Nephron (organoid): Measurements from ENCODE around the gene SLMAP.
"Not testable (repeated sequence)": the region's sequence is repeated elsewhere in the genome, so short reads cannot be mapped to it uniquely, and the experiment has no call there.

Source experiments
- H3K27ac Mint-ChIP-seq, 3 experiments: 2 replicates each; pipeline ENCODE4 v1.8.0; 2020; ENCODE audit warnings: mixed read lengths in 3 of 3, mild to moderate bottlenecking in 2 of 3, moderate library complexity in 1 of 3
- H3K27me3 Mint-ChIP-seq: 2 replicates; pipeline ENCODE4 v1.8.0; 2021; ENCODE audit warnings: low read depth, mild to moderate bottlenecking, moderate library complexity, mixed read lengths
- H3K36me3 Mint-ChIP-seq: 2 replicates; pipeline ENCODE4 v1.8.0; 2020; ENCODE audit warnings: low read depth, mixed read lengths
- H3K4me1 Mint-ChIP-seq: 2 replicates; pipeline ENCODE4 v1.8.0; 2020; ENCODE audit warnings: mixed read lengths
- H3K4me3 Mint-ChIP-seq, 3 experiments: 2 replicates each; pipeline ENCODE4 v1.8.0; 2020; ENCODE audit warnings: mild to moderate bottlenecking in 3 of 3, mixed read lengths in 3 of 3, moderate library complexity in 2 of 3
- H3K9me3 Mint-ChIP-seq: 2 replicates; pipeline ENCODE4 v1.8.0; 2020; ENCODE audit warnings: mixed read lengths
- TF ChIP-seq, protein P1 (sequence below), 3 experiments: fragments of 200-600 bp; sonication (generic); IDR thresholded peaks; one replicate each; pipeline ENCODE4 v1.5.0; 2021; ENCODE audit warnings: antibody characterized with exemption in 3 of 3; ENCODE audit not compliant: unreplicated experiment in 3 of 3

SLMAP gene

DNA sequence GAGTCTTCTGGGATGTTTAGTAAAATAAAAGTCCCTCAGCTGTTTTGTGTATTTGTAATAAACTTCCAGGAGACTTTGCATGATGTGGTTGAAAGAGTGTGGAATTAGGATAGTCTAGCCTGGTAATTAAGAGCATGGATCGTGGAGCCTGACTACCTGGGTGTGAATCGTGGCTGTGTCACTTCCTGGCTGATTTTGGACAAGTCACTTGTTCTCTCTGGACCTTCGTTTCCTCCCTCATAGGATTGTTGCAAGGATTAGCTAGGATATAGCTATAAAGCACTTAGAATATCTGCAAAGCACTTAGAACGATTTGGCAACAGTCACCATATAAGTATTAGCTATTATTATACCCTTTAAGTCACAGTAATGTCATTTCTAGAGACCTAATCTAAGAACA lies 40.2 kb downstream of the SLMAP start:
- H3K4me3 Mint-ChIP-seq: no peak overlapping the region
- H3K36me3 Mint-ChIP-seq: no peaks in the 10 kb centered on the region
- peaks cover 16% of the 10 kb centered on the region for H3K4me1 Mint-ChIP-seq
- H3K27ac Mint-ChIP-seq: no peak overlapping the region
- TF ChIP-seq, protein P1, sequence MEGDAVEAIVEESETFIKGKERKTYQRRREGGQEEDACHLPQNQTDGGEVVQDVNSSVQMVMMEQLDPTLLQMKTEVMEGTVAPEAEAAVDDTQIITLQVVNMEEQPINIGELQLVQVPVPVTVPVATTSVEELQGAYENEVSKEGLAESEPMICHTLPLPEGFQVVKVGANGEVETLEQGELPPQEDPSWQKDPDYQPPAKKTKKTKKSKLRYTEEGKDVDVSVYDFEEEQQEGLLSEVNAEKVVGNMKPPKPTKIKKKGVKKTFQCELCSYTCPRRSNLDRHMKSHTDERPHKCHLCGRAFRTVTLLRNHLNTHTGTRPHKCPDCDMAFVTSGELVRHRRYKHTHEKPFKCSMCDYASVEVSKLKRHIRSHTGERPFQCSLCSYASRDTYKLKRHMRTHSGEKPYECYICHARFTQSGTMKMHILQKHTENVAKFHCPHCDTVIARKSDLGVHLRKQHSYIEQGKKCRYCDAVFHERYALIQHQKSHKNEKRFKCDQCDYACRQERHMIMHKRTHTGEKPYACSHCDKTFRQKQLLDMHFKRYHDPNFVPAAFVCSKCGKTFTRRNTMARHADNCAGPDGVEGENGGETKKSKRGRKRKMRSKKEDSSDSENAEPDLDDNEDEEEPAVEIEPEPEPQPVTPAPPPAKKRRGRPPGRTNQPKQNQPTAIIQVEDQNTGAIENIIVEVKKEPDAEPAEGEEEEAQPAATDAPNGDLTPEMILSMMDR (IDR thresholded peaks at IDR 0.05; ENCODE audit: unreplicated experiment in 3 of 3): no peak
- H3K27me3 Mint-ChIP-seq: no peaks in the 10 kb centered on the region
- no peaks in the 10 kb centered on the region for H3K9me3 Mint-ChIP-seq

DNA sequence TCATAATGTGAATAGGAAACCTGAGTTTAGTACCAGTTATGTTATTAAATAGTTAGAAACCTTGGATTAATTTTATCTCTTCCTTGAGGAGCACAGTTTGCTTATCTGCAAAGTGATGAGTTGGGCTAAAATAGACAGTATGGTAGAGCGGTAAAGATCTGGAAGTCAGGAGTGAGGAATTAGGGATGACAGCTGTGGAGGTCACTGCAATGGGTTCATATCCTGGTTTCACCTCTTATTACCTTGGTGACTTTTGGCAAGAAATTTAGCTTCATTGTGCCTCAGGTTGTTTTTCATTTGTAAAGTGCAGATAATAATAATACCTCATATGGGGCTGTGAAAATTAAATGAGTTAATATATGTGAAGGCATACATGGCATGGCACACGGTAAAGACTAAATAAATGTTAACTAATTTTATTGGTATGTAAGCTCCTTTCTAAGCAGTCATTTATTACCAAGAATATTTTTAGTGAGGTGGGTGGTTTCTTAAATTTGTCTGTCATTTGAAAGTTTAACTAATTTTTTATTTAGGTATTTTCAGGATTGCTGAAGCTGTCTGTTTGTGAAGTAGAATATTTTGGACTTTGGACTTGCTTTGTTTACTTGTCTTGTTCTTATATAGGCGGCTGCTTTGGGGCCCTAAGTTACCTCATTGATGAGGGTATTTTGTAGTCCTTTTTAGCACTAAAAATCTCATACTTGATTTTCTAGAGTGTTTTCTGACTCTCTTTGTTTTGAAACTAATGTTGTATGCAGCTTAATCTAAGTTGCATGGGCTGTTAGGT lies 41.8 kb downstream of the SLMAP start:
- peaks cover 18% of the 10 kb centered on the region for H3K4me1 Mint-ChIP-seq
- TF ChIP-seq, protein P1 (IDR thresholded peaks at IDR 0.05; ENCODE audit: unreplicated experiment in 3 of 3): no peak
- no peaks in the 10 kb centered on the region for H3K9me3 Mint-ChIP-seq
- H3K27ac Mint-ChIP-seq: no peak overlapping the region
- no peak overlapping the region for H3K4me3 Mint-ChIP-seq
- no peaks in the 10 kb centered on the region for H3K27me3 Mint-ChIP-seq
- H3K36me3 Mint-ChIP-seq: no peaks in the 10 kb centered on the region

DNA sequence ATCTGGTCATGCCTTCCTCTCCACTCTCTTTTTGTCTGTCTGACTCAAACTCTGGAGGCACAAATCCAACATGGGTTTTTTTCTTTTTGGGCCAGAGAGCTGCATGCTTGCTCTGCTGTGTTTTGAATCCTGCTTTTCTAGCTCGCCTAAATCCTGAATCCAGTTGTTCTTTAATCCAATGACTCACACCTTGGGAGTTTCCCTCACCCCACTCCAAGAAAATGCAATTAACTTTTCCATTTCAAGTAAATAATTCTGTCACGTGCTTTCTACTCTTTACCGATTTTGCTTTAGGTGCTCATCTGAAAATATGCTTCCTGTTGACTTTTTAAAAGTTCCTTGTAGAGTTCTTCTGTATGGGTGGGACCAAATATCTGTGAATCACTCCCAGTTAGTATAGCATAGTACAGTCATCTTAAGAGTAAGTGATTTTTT lies 47.6 kb downstream of the SLMAP start:
- TF ChIP-seq, protein P1 (IDR thresholded peaks at IDR 0.05; ENCODE audit: unreplicated experiment in 3 of 3): no peak
- Mint-ChIP-seq H3K27me3 (no peaks in the 10 kb centered on the region), H3K4me3 (no peak overlapping the region), H3K36me3 (no peaks in the 10 kb centered on the region), H3K27ac (peak overlapping the region in 2 of 3 experiments; percentile 14 to 22), H3K4me1 (peaks cover 11% of the 10 kb centered on the region), H3K9me3 (no peaks in the 10 kb centered on the region)

DNA sequence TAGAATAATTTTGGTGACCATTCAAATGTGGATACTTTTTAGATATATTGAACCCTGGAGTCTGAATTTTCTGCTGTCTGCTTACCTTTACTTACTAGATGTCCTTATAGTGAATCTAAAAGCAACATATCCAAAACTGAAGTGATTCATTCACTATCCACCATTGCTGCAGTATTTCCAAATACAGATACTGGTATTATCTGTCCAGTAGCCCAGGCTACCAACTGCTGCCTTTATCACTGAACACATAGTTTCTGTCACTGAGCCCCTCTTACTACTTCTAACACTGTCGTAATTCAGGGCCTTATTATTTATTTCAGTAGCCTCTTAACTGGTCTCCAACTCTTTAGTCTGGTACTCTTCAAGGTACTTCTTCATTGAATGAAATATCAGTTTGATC lies 49.2 kb downstream of the SLMAP start:
- Mint-ChIP-seq H3K9me3 (no peaks in the 10 kb centered on the region), H3K36me3 (no peaks in the 10 kb centered on the region), H3K4me1 (peaks cover 11% of the 10 kb centered on the region), H3K4me3 (no peak overlapping the region), H3K27ac (no peak overlapping the region), H3K27me3 (no peaks in the 10 kb centered on the region)
- TF ChIP-seq, protein P1 (IDR thresholded peaks at IDR 0.05; ENCODE audit: unreplicated experiment in 3 of 3): no peak

DNA sequence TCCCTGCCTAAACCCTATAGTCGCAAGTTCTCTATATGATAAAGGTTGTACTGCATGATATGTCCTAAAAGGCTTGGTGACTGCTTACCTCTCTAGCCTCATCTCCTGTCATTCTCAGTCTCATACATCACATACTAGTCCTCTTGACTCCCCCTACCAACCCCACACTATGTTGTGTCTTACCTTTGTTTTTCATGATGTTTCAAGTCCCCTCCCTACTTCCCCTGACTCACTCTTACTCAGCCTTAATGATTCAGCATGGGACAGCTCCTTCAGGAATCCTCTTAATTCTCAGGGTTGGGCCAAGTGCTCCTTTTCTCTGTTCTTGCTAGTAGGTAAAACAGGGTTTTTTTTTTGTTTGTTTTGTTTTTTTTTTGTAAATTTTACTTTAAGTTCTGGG lies 49.6 kb downstream of the SLMAP start:
- Mint-ChIP-seq H3K27ac (no peak overlapping the region), H3K4me3 (no peak overlapping the region), H3K36me3 (no peaks in the 10 kb centered on the region), H3K4me1 (peaks cover 15% of the 10 kb centered on the region), H3K9me3 (no peaks in the 10 kb centered on the region), H3K27me3 (no peaks in the 10 kb centered on the region)
- TF ChIP-seq, protein P1 (IDR thresholded peaks at IDR 0.05; ENCODE audit: unreplicated experiment in 3 of 3): no peak

DNA sequence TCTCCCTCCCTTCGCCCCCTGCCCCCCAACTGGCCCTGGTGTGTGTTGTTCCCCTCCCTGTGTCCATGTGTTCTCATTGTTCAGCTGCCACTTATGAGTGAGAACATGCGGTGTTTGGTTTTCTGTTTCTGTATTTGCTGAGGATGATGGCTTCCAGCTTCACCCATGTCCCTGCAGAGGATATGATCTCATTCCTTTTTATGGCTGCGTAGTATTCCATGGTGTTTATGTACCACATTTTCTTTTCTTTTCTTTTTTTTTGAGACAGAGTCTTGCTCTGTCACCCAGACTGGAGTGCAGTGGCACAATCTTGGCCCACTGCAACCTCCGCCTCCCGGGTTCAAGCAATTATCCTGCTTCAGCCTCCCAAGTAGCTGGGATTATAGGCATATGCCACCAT lies 50.1 kb downstream of the SLMAP start:
- not testable (repeated sequence) for H3K27me3 Mint-ChIP-seq, H3K9me3 Mint-ChIP-seq, H3K36me3 Mint-ChIP-seq, H3K4me3 Mint-ChIP-seq, H3K27ac Mint-ChIP-seq
- H3K4me1 Mint-ChIP-seq: peaks cover 19% of the 10 kb centered on the region
